Vagina (tissue), 2 donors: ENCODE measurements around the gene ACSM5.

Experiments
- CTCF ChIP-seq, 3 experiments: fragments of 450-650 bp in 2 of 3; fragments of 200-600 bp in 1 of 3; sonication (generic) in 1 of 3; IDR thresholded peaks; one replicate each; pipeline ENCODE4 v1.5.1; 2017 to 2019; ENCODE audit warnings: antibody characterized with exemption in 3 of 3, mild to moderate bottlenecking in 2 of 3, moderate library complexity in 2 of 3
- POLR2A ChIP-seq, 2 donors: fragments of 450-650 bp; IDR thresholded peaks; one replicate each; pipeline ENCODE4 v1.6.1; 2017; ENCODE audit warnings: antibody characterized with exemption in 2 of 2, mild to moderate bottlenecking in 2 of 2, moderate library complexity in 2 of 2

DNA sequence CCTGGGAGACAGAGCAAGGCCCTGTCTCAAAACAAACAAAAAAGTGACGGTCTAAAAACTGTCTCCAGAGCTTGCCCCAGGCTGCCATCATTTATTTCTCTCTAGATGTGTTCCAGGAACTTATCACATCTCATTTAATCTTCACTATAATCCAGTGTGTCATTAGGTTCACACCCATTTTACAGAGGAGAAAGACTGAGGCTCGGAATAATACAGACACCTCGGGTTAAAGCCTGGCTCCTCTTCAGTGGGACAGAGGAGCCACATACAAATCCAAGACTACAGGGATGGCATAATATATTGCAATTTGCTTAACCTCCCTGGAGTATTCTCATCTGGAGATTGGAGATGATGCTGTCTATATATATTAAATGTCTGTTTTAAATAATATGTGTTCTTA lies 10.7 kb upstream of the ACSM5 start:
- TF ChIP-seq POLR2A (IDR thresholded peaks at IDR 0.05) = no peak
- no peak for TF ChIP-seq CTCF (IDR thresholded peaks at IDR 0.05)
